ENCODE measurements around the gene PCDHB7. TPM values are rescaled to one million over a fixed set of nuclear protein-coding genes. Genes with fewer than 3 reads are reported as not detected.

The PCDHB7 gene
- total RNA-seq, 1 experiment from 2014 or later, result not detected

Other genes starting within 250 kb of the PCDHB7 start
- 1.0 TPM for gene PCDHAC1, start 246.3 kb upstream of the PCDHB7 start, total RNA-seq (2021; ENCODE audit: unreplicated experiment)
- 3.2 TPM for gene PCDHAC2, start 206.2 kb upstream of the PCDHB7 start, total RNA-seq (2021; ENCODE audit: unreplicated experiment)
- gene PCDHB1, start 121.3 kb upstream of the PCDHB7 start, total RNA-seq (2021; ENCODE audit: unreplicated experiment), result not detected
- not detected for gene PCDHB2, start 78.0 kb upstream of the PCDHB7 start, total RNA-seq (2021; ENCODE audit: unreplicated experiment)
- gene PCDHB3, start 72.2 kb upstream of the PCDHB7 start, total RNA-seq (2021; ENCODE audit: unreplicated experiment), result 0.10 TPM
- gene PCDHB4, start 50.8 kb upstream of the PCDHB7 start, total RNA-seq (2021; ENCODE audit: unreplicated experiment), result not detected
- gene PCDHB5, start 37.4 kb upstream of the PCDHB7 start, total RNA-seq (2021; ENCODE audit: unreplicated experiment), result not detected
- not detected for gene PCDHB6, start 22.6 kb upstream of the PCDHB7 start, total RNA-seq (2021; ENCODE audit: unreplicated experiment)
- not detected for gene PCDHB8, start 5.1 kb downstream of the PCDHB7 start, total RNA-seq (2021; ENCODE audit: unreplicated experiment)
- not detected for gene PCDHB16, start 9.7 kb downstream of the PCDHB7 start, total RNA-seq (2021; ENCODE audit: unreplicated experiment)
- 0.07 TPM for gene PCDHB9, start 14.5 kb downstream of the PCDHB7 start, total RNA-seq (2021; ENCODE audit: unreplicated experiment)
- not detected for gene PCDHB10, start 19.7 kb downstream of the PCDHB7 start, total RNA-seq (2021; ENCODE audit: unreplicated experiment)
- 0.07 TPM for gene PCDHB11, start 27.0 kb downstream of the PCDHB7 start, total RNA-seq (2021; ENCODE audit: unreplicated experiment)
- not detected for gene PCDHB12, start 36.1 kb downstream of the PCDHB7 start, total RNA-seq (2021; ENCODE audit: unreplicated experiment)
- 0.22 TPM for gene PCDHB13, start 41.3 kb downstream of the PCDHB7 start, total RNA-seq (2021; ENCODE audit: unreplicated experiment)
- gene PCDHB14, start 50.7 kb downstream of the PCDHB7 start, total RNA-seq (2021; ENCODE audit: unreplicated experiment), result 0.27 TPM
- gene PCDHB15, start 72.8 kb downstream of the PCDHB7 start, total RNA-seq (2021; ENCODE audit: unreplicated experiment), result 0.07 TPM
- gene SLC25A2, start 131.4 kb downstream of the PCDHB7 start, total RNA-seq (2021; ENCODE audit: unreplicated experiment), result 0.42 TPM
- 40.9 TPM for gene TAF7, start 148.1 kb downstream of the PCDHB7 start, total RNA-seq (2021; ENCODE audit: unreplicated experiment)
- 0.05 TPM for gene PCDHGA1, start 157.9 kb downstream of the PCDHB7 start, total RNA-seq (2021; ENCODE audit: unreplicated experiment)
- not detected for gene PCDHGA2, start 166.1 kb downstream of the PCDHB7 start, total RNA-seq (2021; ENCODE audit: unreplicated experiment)
- not detected for gene PCDHGA3, start 171.2 kb downstream of the PCDHB7 start, total RNA-seq (2021; ENCODE audit: unreplicated experiment)
- 0.15 TPM for gene PCDHGB1, start 177.5 kb downstream of the PCDHB7 start, total RNA-seq (2021; ENCODE audit: unreplicated experiment)
- not detected for gene PCDHGA4, start 182.4 kb downstream of the PCDHB7 start, total RNA-seq (2021; ENCODE audit: unreplicated experiment)
- gene PCDHGB2, start 187.3 kb downstream of the PCDHB7 start, total RNA-seq (2021; ENCODE audit: unreplicated experiment), result 0.34 TPM
- 0.05 TPM for gene PCDHGA5, start 191.5 kb downstream of the PCDHB7 start, total RNA-seq (2021; ENCODE audit: unreplicated experiment)
- 0.10 TPM for gene PCDHGB3, start 197.6 kb downstream of the PCDHB7 start, total RNA-seq (2021; ENCODE audit: unreplicated experiment)
- gene PCDHGA6, start 201.2 kb downstream of the PCDHB7 start, total RNA-seq (2021; ENCODE audit: unreplicated experiment), result 0.07 TPM
- not detected for gene PCDHGA7, start 210.1 kb downstream of the PCDHB7 start, total RNA-seq (2021; ENCODE audit: unreplicated experiment)
- gene PCDHGB4, start 215.1 kb downstream of the PCDHB7 start, total RNA-seq (2021; ENCODE audit: unreplicated experiment), result not detected
- gene PCDHGA8, start 220.0 kb downstream of the PCDHB7 start, total RNA-seq (2021; ENCODE audit: unreplicated experiment), result not detected
- 0.15 TPM for gene PCDHGB5, start 225.3 kb downstream of the PCDHB7 start, total RNA-seq (2021; ENCODE audit: unreplicated experiment)
- 0.34 TPM for gene PCDHGA9, start 230.1 kb downstream of the PCDHB7 start, total RNA-seq (2021; ENCODE audit: unreplicated experiment)
- 0.22 TPM for gene PCDHGB6, start 235.4 kb downstream of the PCDHB7 start, total RNA-seq (2021; ENCODE audit: unreplicated experiment)
- gene PCDHGA10, start 240.3 kb downstream of the PCDHB7 start, total RNA-seq (2021; ENCODE audit: unreplicated experiment), result 3.8 TPM
- 0.54 TPM for gene PCDHGB7, start 245.0 kb downstream of the PCDHB7 start, total RNA-seq (2021; ENCODE audit: unreplicated experiment)
- 0.39 TPM for gene PCDHGA11, start 248.4 kb downstream of the PCDHB7 start, total RNA-seq (2021; ENCODE audit: unreplicated experiment)